Germinal center (tissue), 1 donor: ENCODE measurements around the gene ILF3.

ENCODE experiments used
- DNase-seq: peaks from one replicate; pipeline ENCODE4 v3.0.0; 2012; ENCODE audit warnings: mixed read lengths, low spot score

The ILF3 gene

DNA sequence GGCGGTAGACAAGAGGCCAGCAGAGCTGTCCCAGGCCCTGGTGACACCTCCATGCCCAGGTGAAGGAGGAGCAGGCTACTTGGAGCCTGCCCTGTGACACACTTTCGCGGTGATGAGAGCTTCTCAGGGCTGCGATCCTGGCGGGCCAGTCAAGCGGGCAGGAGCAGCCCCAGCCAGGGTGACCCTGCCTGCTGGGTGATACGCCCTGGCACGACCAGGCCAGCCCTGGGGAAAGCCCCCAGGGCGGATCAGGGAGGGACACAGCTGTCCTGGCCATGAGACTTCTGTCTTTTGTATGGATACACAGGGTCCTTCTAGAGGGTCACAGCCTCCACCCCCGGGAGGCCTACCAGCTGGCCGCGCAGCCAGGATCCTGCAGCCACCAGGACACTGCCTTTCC, 76.8 kb downstream of the ILF3 start:
- no peak for DNase-seq

DNA sequence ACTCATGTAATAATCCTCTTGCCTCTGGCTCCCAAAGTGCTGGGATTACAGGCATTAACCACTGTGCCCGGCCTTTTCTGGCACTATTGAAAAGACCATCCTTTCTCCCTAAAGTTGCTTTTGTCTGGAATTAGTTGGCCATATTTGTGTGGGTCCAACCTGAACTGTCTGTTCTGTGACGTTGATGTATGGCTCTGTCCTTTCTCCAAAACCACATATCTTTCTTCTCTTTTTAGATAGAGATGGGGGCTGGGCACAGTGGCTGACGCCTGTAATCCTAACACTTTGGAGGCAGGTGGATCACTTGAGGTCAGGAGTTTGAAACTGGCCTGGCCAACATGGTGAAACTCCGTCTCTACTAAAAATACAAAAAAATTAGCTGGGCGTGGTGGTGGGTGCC, 81.6 kb downstream of the ILF3 start:
- DNase-seq, result no peak

DNA sequence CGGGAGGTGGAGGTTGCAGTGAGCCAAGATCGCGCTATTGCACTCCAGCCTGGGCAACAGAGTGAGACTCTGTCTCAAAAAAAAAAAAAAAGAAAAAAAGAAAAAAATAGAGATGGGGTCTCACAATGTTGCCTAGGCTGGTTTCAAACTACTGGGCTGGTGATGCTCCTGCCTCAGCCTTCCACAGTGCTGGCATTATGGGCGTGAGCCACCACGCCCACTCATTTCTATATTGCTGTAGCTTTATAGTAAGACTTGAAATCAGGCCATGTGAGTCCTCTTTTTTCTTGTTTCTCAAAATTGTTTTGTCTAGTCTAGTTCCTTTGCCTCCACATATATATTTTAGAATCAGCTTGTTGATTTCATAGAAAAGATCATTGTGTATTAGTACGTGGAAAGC, 82.0 kb downstream of the ILF3 start:
- no peak for DNase-seq

DNA sequence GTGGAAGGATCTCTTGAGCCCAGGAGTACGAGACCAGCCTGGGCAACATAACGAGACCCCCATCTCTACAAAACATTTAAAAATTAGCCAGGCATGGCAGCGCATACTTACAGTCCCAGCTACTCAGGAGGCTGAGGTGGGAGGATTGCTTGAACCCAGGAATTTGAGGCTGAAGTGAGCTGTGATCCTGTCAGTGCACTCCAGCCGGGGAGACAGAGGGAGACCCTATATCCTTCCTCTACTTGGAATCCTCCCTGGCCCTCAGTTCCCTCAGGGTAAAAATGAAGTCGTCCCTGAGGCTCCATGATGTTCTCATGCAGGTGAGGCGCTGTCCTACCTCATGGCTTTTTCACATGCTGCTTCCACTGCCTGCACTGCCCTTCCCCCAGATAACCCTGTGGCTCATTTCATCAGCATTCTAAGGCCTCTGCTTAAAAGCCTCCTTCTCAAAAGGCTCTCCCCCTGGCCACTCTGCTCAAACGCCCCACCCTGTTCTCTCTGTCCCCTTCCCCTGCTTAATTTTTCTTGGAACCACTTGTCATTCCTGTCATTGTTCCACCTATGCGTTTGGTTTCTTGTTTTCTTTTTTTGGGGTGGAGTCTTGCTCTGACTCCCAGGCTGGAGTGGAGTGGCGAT, 82.9 kb downstream of the ILF3 start:
- no peak for DNase-seq

DNA sequence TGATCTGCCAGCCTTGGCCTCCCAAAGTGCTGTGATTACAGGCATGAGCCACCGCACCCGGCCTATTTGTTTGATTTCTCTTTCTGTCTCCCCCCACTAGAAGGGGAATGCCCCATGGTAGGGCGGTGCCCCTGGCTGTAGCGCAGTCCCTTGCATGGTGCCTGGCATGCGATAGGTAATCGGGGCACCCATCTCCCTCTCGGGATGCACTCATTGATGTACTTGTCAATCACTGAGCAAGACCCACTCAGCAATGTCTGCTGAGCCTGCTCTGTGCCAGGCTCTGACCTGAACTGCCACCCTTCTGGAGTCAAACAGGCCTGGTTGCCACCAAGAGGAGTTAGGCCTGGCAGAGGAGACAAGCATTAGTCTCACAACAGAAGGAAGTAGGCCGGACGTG, 83.6 kb downstream of the ILF3 start:
- DNase-seq, result no peak

DNA sequence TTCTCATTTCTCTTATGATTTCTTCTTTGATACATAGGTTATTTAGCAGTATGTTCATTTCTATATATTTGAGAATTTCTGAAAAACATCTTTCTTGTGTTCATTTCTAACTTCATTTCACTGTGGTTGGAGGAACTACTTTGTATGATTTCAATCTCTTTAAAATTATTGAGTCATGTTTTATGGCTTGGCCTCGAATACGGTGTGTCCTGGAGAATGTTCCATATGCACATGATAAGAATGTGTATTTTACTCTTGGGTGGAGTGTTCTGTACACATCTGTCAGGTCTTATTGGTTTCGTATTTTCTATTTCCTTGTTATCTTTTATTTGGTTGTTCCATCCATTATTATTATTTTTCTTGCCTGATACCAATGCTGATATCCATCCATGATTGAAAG, 86.7 kb downstream of the ILF3 start:
- DNase-seq, result no peak
